IMR-90 (cell line): ENCODE data around the gene SREK1IP1.
"Not testable (repeated sequence)": the region's sequence is repeated elsewhere in the genome, so short reads cannot be mapped to it uniquely, and the experiment has no call there.

Experiments
- CTCF ChIP-seq: conservative IDR thresholded peaks from 2 replicates; pipeline ENCODE4 v1.5.1; 2012; ENCODE audit warnings: mild to moderate bottlenecking, low read depth, low read length, improper control_type of control experiment
- POLR2A ChIP-seq: IDR thresholded peaks from 2 replicates; pipeline ENCODE4 v1.6.1; 2012; ENCODE audit warnings: mild to moderate bottlenecking, low read depth, low read length
- RAD21 ChIP-seq: IDR thresholded peaks from 2 replicates; pipeline ENCODE4 v1.6.1; 2012; ENCODE audit warnings: low read length, improper control_type of control experiment

DNA sequence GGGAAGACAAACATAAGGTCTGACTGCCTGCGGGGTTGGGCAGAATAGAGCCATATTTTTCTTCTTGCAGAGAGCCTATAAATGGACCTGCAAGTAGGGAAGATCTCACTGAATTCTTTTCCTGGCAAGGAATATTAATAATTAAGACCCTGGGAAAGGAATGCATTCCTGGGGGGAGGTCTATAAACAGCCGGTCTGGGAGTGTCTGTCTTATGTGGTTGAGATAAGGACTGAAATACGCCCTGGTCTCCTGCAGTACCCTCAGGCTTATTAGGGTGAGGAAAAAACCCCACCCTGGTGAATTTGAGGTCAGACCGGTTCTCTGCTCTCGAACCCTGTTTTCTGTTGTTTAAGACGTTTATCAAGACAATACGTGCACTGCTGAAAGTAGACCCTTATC is 72.1 kb downstream of the SREK1IP1 start:
- not testable (repeated sequence) for TF ChIP-seq RAD21, CTCF, POLR2A
